ENCODE measurements around the gene APMAP.
"Not testable (repeated sequence)": the region's sequence is repeated elsewhere in the genome, so short reads cannot be mapped to it uniquely, and the experiment has no call there.

APMAP gene

GRCh38 chr20:24934716-24935115 is 57.8 kb downstream of the APMAP start:
- H3K36me3 ChIP-seq (replicated peaks), result no peaks in the 10 kb centered on the region
- H3K4me3 ChIP-seq, result no peak overlapping the region
- no peaks in the 10 kb centered on the region for H3K27me3 ChIP-seq (ENCODE audit: low read depth)
- no peak for DNase-seq (ENCODE audit: low spot score in 2 of 2)
- H3K4me1 ChIP-seq, result no peaks in the 10 kb centered on the region
- no peaks in the 10 kb centered on the region for H3K9me3 ChIP-seq
- in situ Hi-C loops (cut with MboI; ENCODE audit: low sequenced_read_pairs), result no loop called here

- no peaks in the 10 kb centered on the region for H3K9me3 ChIP-seq
- in situ Hi-C loops (cut with MboI; ENCODE audit: low sequenced_read_pairs), result no loop called here
- no peak for DNase-seq (ENCODE audit: low spot score in 2 of 2)
These were observed 58.4 kb downstream of the APMAP start for GRCh38 chr20:24934101-24934661.

GRCh38 chr20:24933266-24933908 is 59.2 kb downstream of the APMAP start:
- in situ Hi-C loops (cut with MboI; ENCODE audit: low sequenced_read_pairs), result no loop called here
- no peaks in the 10 kb centered on the region for H3K4me1 ChIP-seq
- H3K9me3 ChIP-seq, result no peaks in the 10 kb centered on the region

More at GRCh38 chr20:24934101-24934661, 58.4 kb downstream of the APMAP start:
- no peaks in the 10 kb centered on the region for H3K4me1 ChIP-seq
- no peaks in the 10 kb centered on the region for H3K27me3 ChIP-seq (ENCODE audit: low read depth)
- no peak overlapping the region for H3K4me3 ChIP-seq
- no peaks in the 10 kb centered on the region for H3K36me3 ChIP-seq (replicated peaks)

GRCh38 chr20:24931893-24932292 is 60.7 kb downstream of the APMAP start:
- H3K36me3 ChIP-seq (replicated peaks); H3K4me3 ChIP-seq; in situ Hi-C loops (cut with MboI; ENCODE audit: low sequenced_read_pairs): not testable (repeated sequence)

More at GRCh38 chr20:24933266-24933908, 59.2 kb downstream of the APMAP start:
- H3K4me3 ChIP-seq, result no peak overlapping the region
- DNase-seq (ENCODE audit: low spot score in 2 of 2), result no peak
- H3K36me3 ChIP-seq (replicated peaks), result no peaks in the 10 kb centered on the region
- no peaks in the 10 kb centered on the region for H3K27me3 ChIP-seq (ENCODE audit: low read depth)

GRCh38 chr20:24930724-24931688 is 61.5 kb downstream of the APMAP start:
- in situ Hi-C loops (cut with MboI; ENCODE audit: low sequenced_read_pairs); DNase-seq (ENCODE audit: low spot score in 2 of 2); H3K27me3 ChIP-seq (ENCODE audit: low read depth); H3K36me3 ChIP-seq (replicated peaks); H3K4me3 ChIP-seq; H3K9me3 ChIP-seq; H3K4me1 ChIP-seq: not testable (repeated sequence)

More at GRCh38 chr20:24931893-24932292, 60.7 kb downstream of the APMAP start:
- H3K9me3 ChIP-seq; H3K4me1 ChIP-seq; H3K27me3 ChIP-seq (ENCODE audit: low read depth); DNase-seq (ENCODE audit: low spot score in 2 of 2): not testable (repeated sequence)

- in situ Hi-C loops (cut with MboI; ENCODE audit: low sequenced_read_pairs); H3K27me3 ChIP-seq (ENCODE audit: low read depth); H3K36me3 ChIP-seq (replicated peaks); H3K4me1 ChIP-seq; H3K9me3 ChIP-seq; DNase-seq (ENCODE audit: low spot score in 2 of 2); H3K4me3 ChIP-seq: not testable (repeated sequence)
These were observed 62.5 kb downstream of the APMAP start for GRCh38 chr20:24929867-24930723.

GRCh38 chr20:24929259-24929658 is 63.3 kb downstream of the APMAP start:
- in situ Hi-C loops (cut with MboI; ENCODE audit: low sequenced_read_pairs), result not testable (repeated sequence)

GRCh38 chr20:24920706-24921105 is 71.8 kb downstream of the APMAP start:
- H3K4me3 ChIP-seq; DNase-seq (ENCODE audit: low spot score in 2 of 2); H3K36me3 ChIP-seq (replicated peaks); H3K27me3 ChIP-seq (ENCODE audit: low read depth); H3K9me3 ChIP-seq; H3K4me1 ChIP-seq: not testable (repeated sequence)
- in situ Hi-C loops (cut with MboI; ENCODE audit: low sequenced_read_pairs), result loop anchor here (25.0 kb wide), 3 partner anchors 158 to 1133 kb away; no protein-coding TSS in a partner anchor

More at GRCh38 chr20:24929259-24929658, 63.3 kb downstream of the APMAP start:
- not testable (repeated sequence) for H3K27me3 ChIP-seq (ENCODE audit: low read depth); H3K9me3 ChIP-seq; H3K4me3 ChIP-seq; H3K36me3 ChIP-seq (replicated peaks); DNase-seq (ENCODE audit: low spot score in 2 of 2); H3K4me1 ChIP-seq

- not testable (repeated sequence) for H3K27me3 ChIP-seq (ENCODE audit: low read depth); H3K4me1 ChIP-seq; H3K9me3 ChIP-seq; H3K36me3 ChIP-seq (replicated peaks); DNase-seq (ENCODE audit: low spot score in 2 of 2); H3K4me3 ChIP-seq
- in situ Hi-C loops (cut with MboI; ENCODE audit: low sequenced_read_pairs), result loop anchor here (25.0 kb wide), 3 partner anchors 157 to 1132 kb away; no protein-coding TSS in a partner anchor
These were observed 72.9 kb downstream of the APMAP start for GRCh38 chr20:24919665-24920064.

GRCh38 chr20:24918579-24919566 is 73.7 kb downstream of the APMAP start:
- no peaks in the 10 kb centered on the region for H3K27me3 ChIP-seq (ENCODE audit: low read depth)
- in situ Hi-C loops (cut with MboI; ENCODE audit: low sequenced_read_pairs), result loop anchor here (25.0 kb wide), 3 partner anchors 157 to 1132 kb away; no protein-coding TSS in a partner anchor
- H3K4me3 ChIP-seq, result no peak overlapping the region
- no peak for DNase-seq (ENCODE audit: low spot score in 2 of 2)
- H3K9me3 ChIP-seq, result no peaks in the 10 kb centered on the region
- H3K36me3 ChIP-seq (replicated peaks), result no peaks in the 10 kb centered on the region
- H3K4me1 ChIP-seq, result no peaks in the 10 kb centered on the region

GRCh38 chr20:24917797-24918578 is 74.6 kb downstream of the APMAP start:
- Histone ChIP-seq H3K4me1 (no peaks in the 10 kb centered on the region), H3K4me3 (no peak overlapping the region), H3K27me3 (ENCODE audit: low read depth) (no peaks in the 10 kb centered on the region), H3K9me3 (no peaks in the 10 kb centered on the region), H3K36me3 (replicated peaks) (no peaks in the 10 kb centered on the region)
- in situ Hi-C loops (cut with MboI; ENCODE audit: low sequenced_read_pairs), result loop anchor here (25.0 kb wide), 3 partner anchors 156 to 1131 kb away; no protein-coding TSS in a partner anchor
- DNase-seq (ENCODE audit: low spot score in 2 of 2), result peak; percentile 64 to 83
